ENCODE data around the gene TTF2. TPM values are rescaled to one million over a fixed set of nuclear protein-coding genes. Genes with fewer than 3 reads are reported as not detected.

The TTF2 gene
- total and polyA plus RNA-seq, 2 donors from 2014 or later, result 4.1 to 19.0 TPM

- no peak for DNase-seq
- H3K4me3 ChIP-seq (ENCODE audit: low read length in 3 of 3), result no peak overlapping the region
- no peak for FAIRE-seq
Measured at GRCh38 chr1:117112047-117112717, 52.1 kb downstream of the TTF2 start.

GRCh38 chr1:117113199-117113598 is 53.1 kb downstream of the TTF2 start:
- H3K4me1 ChIP-seq (ENCODE audit: control insufficient read depth in 2 of 3, insufficient read depth in 2 of 3, low read depth in 1 of 3, low read length in 3 of 3), result no peaks in the 10 kb centered on the region
- DNase-seq, result no peak
- no peaks in the 10 kb centered on the region for H3K9me3 ChIP-seq (ENCODE audit: control insufficient read depth in 2 of 3, insufficient read depth in 1 of 3, low read length in 3 of 3)
- H3K4me3 ChIP-seq (ENCODE audit: low read length in 3 of 3), result no peak overlapping the region
- intact Hi-C loops (cut with DNase I), result no loop called here
- no peak overlapping the region for H3K9ac ChIP-seq (ENCODE audit: low read length in 3 of 3)
- H3K27ac ChIP-seq (ENCODE audit: low read depth in 2 of 2, low read length in 2 of 2), result no peak overlapping the region
- no peak for FAIRE-seq
- peaks cover 0 to 6% (median 4%) of the 10 kb centered on the region in 3 donors for H3K36me3 ChIP-seq (ENCODE audit: control insufficient read depth in 2 of 3, insufficient read depth in 3 of 3, low read length in 3 of 3)
- TF ChIP-seq CTCF (IDR thresholded peaks at IDR 0.05; ENCODE audit: borderline replicate concordance, extremely low read depth, insufficient read depth), result no peak
- no peaks in the 10 kb centered on the region for H3K27me3 ChIP-seq (ENCODE audit: control insufficient read depth, insufficient read depth, low read length)

More at GRCh38 chr1:117112047-117112717, 52.1 kb downstream of the TTF2 start:
- Histone ChIP-seq H3K27me3 (ENCODE audit: control insufficient read depth, insufficient read depth, low read length) (no peaks in the 10 kb centered on the region), H3K9me3 (ENCODE audit: control insufficient read depth in 2 of 3, insufficient read depth in 1 of 3, low read length in 3 of 3) (no peaks in the 10 kb centered on the region), H3K4me1 (ENCODE audit: control insufficient read depth in 2 of 3, insufficient read depth in 2 of 3, low read depth in 1 of 3, low read length in 3 of 3) (no peaks in the 10 kb centered on the region), H3K36me3 (ENCODE audit: control insufficient read depth in 2 of 3, insufficient read depth in 3 of 3, low read length in 3 of 3) (peaks cover 0 to 6% (median 4%) of the 10 kb centered on the region in 3 donors), H3K9ac (ENCODE audit: low read length in 3 of 3) (no peak overlapping the region), H3K27ac (ENCODE audit: low read depth in 2 of 2, low read length in 2 of 2) (no peak overlapping the region)
- intact Hi-C loops (cut with DNase I), result no loop called here
- no peak for TF ChIP-seq CTCF (IDR thresholded peaks at IDR 0.05; ENCODE audit: borderline replicate concordance, extremely low read depth, insufficient read depth)

GRCh38 chr1:117114877-117115276 is 54.8 kb downstream of the TTF2 start:
- Histone ChIP-seq H3K27ac (ENCODE audit: low read depth in 2 of 2, low read length in 2 of 2) (no peak overlapping the region), H3K36me3 (ENCODE audit: control insufficient read depth in 2 of 3, insufficient read depth in 3 of 3, low read length in 3 of 3) (peaks cover 0 to 6% (median 4%) of the 10 kb centered on the region in 3 donors), H3K4me1 (ENCODE audit: control insufficient read depth in 2 of 3, insufficient read depth in 2 of 3, low read depth in 1 of 3, low read length in 3 of 3) (no peaks in the 10 kb centered on the region), H3K27me3 (ENCODE audit: control insufficient read depth, insufficient read depth, low read length) (no peaks in the 10 kb centered on the region), H3K9ac (ENCODE audit: low read length in 3 of 3) (no peak overlapping the region), H3K4me3 (ENCODE audit: low read length in 3 of 3) (no peak overlapping the region), H3K9me3 (ENCODE audit: control insufficient read depth in 2 of 3, insufficient read depth in 1 of 3, low read length in 3 of 3) (no peaks in the 10 kb centered on the region)
- intact Hi-C loops (cut with DNase I), result no loop called here
- no peak for TF ChIP-seq CTCF (IDR thresholded peaks at IDR 0.05; ENCODE audit: borderline replicate concordance, extremely low read depth, insufficient read depth)
- FAIRE-seq, result no peak
- no peak for DNase-seq
